HCT116 (cell line): ENCODE measurements around the gene METTL6. TPM values are rescaled to one million over a fixed set of nuclear protein-coding genes. Genes with fewer than 3 reads are reported as not detected.

Source experiments
- CEBPB ChIP-seq: IDR thresholded peaks from 2 replicates; pipeline ENCODE4 v1.6.1; 2012; ENCODE audit warnings: low read depth
- CTCF ChIP-seq, 3 experiments: fragments of 200-600 bp in 1 of 3; sonication (generic) in 1 of 3; IDR thresholded peaks in 2 of 3; conservative IDR thresholded peaks in 1 of 3; 2 replicates each; pipeline ENCODE4 v1.5.1; 2012 to 2017; ENCODE audit warnings: low read depth in 2 of 3, low read length in 2 of 3, antibody characterized with exemption in 1 of 3, borderline replicate concordance in 1 of 3, control low read depth in 1 of 3, mild to moderate bottlenecking in 1 of 3, mixed read lengths in 1 of 3, mixed run types in 1 of 3, moderate library complexity in 1 of 3; ENCODE audit not compliant: insufficient read depth in 1 of 3
- EZH2 ChIP-seq: fragments of 200-600 bp; sonication (generic); IDR thresholded peaks from 2 replicates; pipeline ENCODE4 v1.6.1; 2017; ENCODE audit warnings: antibody characterized with exemption, mixed run types
- EZH2phosphoT487 ChIP-seq: fragments of 200-600 bp; IDR thresholded peaks from 2 replicates; pipeline ENCODE4 v1.6.1; 2018; ENCODE audit warnings: antibody characterized with exemption, borderline replicate concordance
- POLR2AphosphoS5 ChIP-seq: IDR thresholded peaks from 2 replicates; pipeline ENCODE4 v1.6.1; 2011; ENCODE audit warnings: mild to moderate bottlenecking, low read depth, low read length, moderate library complexity
- REST ChIP-seq: IDR thresholded peaks from 2 replicates; pipeline ENCODE4 v1.6.1; 2012; ENCODE audit warnings: low read depth
- ZBTB33 ChIP-seq: IDR thresholded peaks from 2 replicates; pipeline ENCODE4 v1.6.1; 2011; ENCODE audit warnings: mild to moderate bottlenecking, low read length, moderate library complexity; ENCODE audit not compliant: insufficient replicate concordance; ENCODE audit errors: extremely low read depth
- total RNA-seq: library from RNA; stranded (reverse); gene quantifications from one replicate; pipeline ENCODE4 v1.2.1, GENCODE V29; 2021; ENCODE audit not compliant: unreplicated experiment

The METTL6 gene
- total RNA-seq, 1 experiment from 2014 or later = 14.7 TPM

GRCh38 chr3:15399970-15400369, 27.4 kb downstream of the METTL6 start (continued):
- no peak for TF ChIP-seq REST
- TF ChIP-seq EZH2phosphoT487 = no peak
- TF ChIP-seq CTCF (IDR thresholded peaks at IDR 0.05 in 2 of 3, conservative IDR thresholded peaks at IDR 0.05 in 1 of 3; ENCODE audit: borderline replicate concordance in 1 of 3, insufficient read depth in 1 of 3, low read depth in 2 of 3, low read length in 2 of 3) = no peak
- no peak for TF ChIP-seq POLR2AphosphoS5
- no peak for TF ChIP-seq CEBPB
- no peak for TF ChIP-seq EZH2
- no peak for TF ChIP-seq ZBTB33
